ENCODE results near the gene PPFIBP1.

DNA sequence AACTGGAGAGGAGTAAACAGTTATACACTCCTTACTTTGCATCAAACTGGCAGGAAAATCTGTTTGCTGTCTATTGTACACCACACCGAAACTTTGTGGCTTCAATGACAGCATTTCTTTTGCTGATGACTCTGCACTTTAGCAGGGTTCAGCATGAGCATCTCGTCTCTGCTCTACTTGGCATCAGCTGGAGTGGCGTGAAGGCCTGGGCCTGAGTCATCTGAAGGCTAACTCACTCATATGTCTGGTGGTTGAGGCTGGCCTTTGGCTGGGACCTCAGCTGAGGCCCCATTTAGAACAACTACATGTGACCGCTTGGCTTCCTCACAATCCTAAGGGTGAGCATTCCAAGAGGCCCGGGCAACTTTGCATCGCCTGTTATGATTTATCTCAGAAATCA is 143.5 kb downstream of the PPFIBP1 start:
- TF ChIP-seq CTCF (IDR thresholded peaks at IDR 0.05) (no peak), REST (IDR thresholded peaks at IDR 0.05; ENCODE audit: insufficient read depth in 1 of 2, low read depth in 2 of 2, low read length in 1 of 2) (no peak), POLR2AphosphoS5 (IDR thresholded peaks at IDR 0.05; ENCODE audit: low read depth, low read length) (no peak), TCF7L2 (IDR thresholded peaks at IDR 0.05; ENCODE audit: low read depth, low read length) (no peak), SIN3A (IDR thresholded peaks at IDR 0.05; ENCODE audit: borderline replicate concordance, insufficient read depth, low read depth, low read length) (no peak)
